Measurements from ENCODE around the gene SDC1. TPM values are rescaled to one million over a fixed set of nuclear protein-coding genes. Genes with fewer than 3 reads are reported as not detected.
A peak's percentile ranks its signal among the peaks of the same experiment; 100 is the strongest.

The SDC1 gene
- total RNA-seq, 1 donor from 2014 or later: 115 TPM

- DNase-seq (ENCODE audit: low read depth): no peak
- no peak for TF ChIP-seq CTCF (conservative IDR thresholded peaks at IDR 0.05; ENCODE audit: low read depth, low read length)
Measured at GRCh38 chr2:20178249-20178607, 46.7 kb downstream of the SDC1 start.

GRCh38 chr2:20177556-20178248 is 47.2 kb downstream of the SDC1 start:
- peak; percentile 23 for TF ChIP-seq CTCF (conservative IDR thresholded peaks at IDR 0.05; ENCODE audit: low read depth, low read length)
- no peak overlapping the region for H3K4me3 ChIP-seq (ENCODE audit: low read depth, low read length)
- no peak for DNase-seq (ENCODE audit: low read depth)

More at GRCh38 chr2:20178249-20178607, 46.7 kb downstream of the SDC1 start:
- H3K4me3 ChIP-seq (ENCODE audit: low read depth, low read length): no peak overlapping the region

GRCh38 chr2:20176760-20177159 is 48.2 kb downstream of the SDC1 start:
- TF ChIP-seq CTCF (conservative IDR thresholded peaks at IDR 0.05; ENCODE audit: low read depth, low read length): no peak
- no peak for DNase-seq (ENCODE audit: low read depth)
- no peak overlapping the region for H3K4me3 ChIP-seq (ENCODE audit: low read depth, low read length)

GRCh38 chr2:20175931-20176330 is 49.0 kb downstream of the SDC1 start:
- no peak for TF ChIP-seq CTCF (conservative IDR thresholded peaks at IDR 0.05; ENCODE audit: low read depth, low read length)
- no peak for DNase-seq (ENCODE audit: low read depth)
- H3K4me3 ChIP-seq (ENCODE audit: low read depth, low read length): no peak overlapping the region

- no peak for TF ChIP-seq CTCF (conservative IDR thresholded peaks at IDR 0.05; ENCODE audit: low read depth, low read length)
- H3K4me3 ChIP-seq (ENCODE audit: low read depth, low read length): no peak overlapping the region
- no peak for DNase-seq (ENCODE audit: low read depth)
Measured at GRCh38 chr2:20175267-20175666, 49.7 kb downstream of the SDC1 start.

GRCh38 chr2:20174410-20174809 is 50.5 kb downstream of the SDC1 start:
- no peak for TF ChIP-seq CTCF (conservative IDR thresholded peaks at IDR 0.05; ENCODE audit: low read depth, low read length)
- DNase-seq (ENCODE audit: low read depth): no peak
- no peak overlapping the region for H3K4me3 ChIP-seq (ENCODE audit: low read depth, low read length)
